ENCODE results near the gene AKR1C2. TPM values are rescaled to one million over a fixed set of nuclear protein-coding genes. Genes with fewer than 3 reads are reported as not detected.
A peak's percentile ranks its signal among the peaks of the same experiment; 100 is the strongest.

Gene AKR1C2
- total and polyA plus RNA-seq, 9 of the 15 experiments (the other 6 are each of a cell fraction or from before 2014, with no cell fraction given): 13.8 to 74.0 (median 30.5) TPM

DNA sequence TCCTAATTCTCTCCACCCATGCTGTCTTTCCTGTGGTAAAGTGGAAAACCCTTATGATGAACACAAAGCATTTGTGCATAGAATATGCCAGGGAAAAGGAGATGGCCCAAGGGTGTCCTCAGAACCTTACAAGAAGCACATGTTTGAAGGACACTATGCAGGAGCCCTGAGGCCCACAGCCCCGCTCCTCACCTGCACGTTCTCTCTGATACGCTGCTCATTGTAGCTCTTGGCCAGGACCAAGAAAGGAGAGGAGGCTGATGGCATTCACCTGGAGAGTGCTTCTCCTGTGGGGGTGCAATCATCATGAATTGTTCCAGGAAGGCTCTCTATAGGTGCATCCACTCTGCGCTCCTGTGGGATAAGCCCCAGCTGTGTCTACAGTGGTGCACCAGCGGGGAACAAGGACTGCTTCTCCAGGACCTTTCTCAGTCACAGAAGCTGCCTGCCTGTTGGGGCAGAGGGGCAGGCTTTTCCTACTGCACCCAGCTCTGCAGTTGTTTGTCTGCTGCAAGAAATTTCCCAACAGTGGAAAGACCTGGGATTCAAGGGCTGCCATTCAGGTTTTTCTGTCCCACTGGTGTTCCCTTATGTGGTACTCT is 19.9 kb downstream of the AKR1C2 start:
- POLR2A ChIA-PET: interaction anchor here (1.3 kb wide), 1 partner anchor 116 kb away, joined by 4 read pairs; no protein-coding TSS in a partner anchor
- ATAC-seq: no peak
- CTCF ChIA-PET (ENCODE audit: low intra/inter-chr PET ratio): no interaction called here

More for the DNA sequence above, 19.9 kb downstream of the AKR1C2 start:
- in situ Hi-C loops (cut with MboI): loop anchor here (5.0 kb wide), 2 partner anchors 136 to 299 kb away; no protein-coding TSS in a partner anchor
- Histone ChIP-seq H3K9me1 (ENCODE audit: control insufficient read depth, insufficient read depth, low read length) (no peaks in the 10 kb centered on the region), H3K36me3 (ENCODE audit: control insufficient read depth, insufficient read depth, low read length) (peaks cover 3% of the 10 kb centered on the region; the same call in 1 of the 3 replicates), H3K79me2 (ENCODE audit: control insufficient read depth, insufficient read depth, low read length) (no peaks in the 10 kb centered on the region), H3K27me3 (ENCODE audit: control insufficient read depth in 2 of 2, insufficient read depth in 2 of 2, low read length in 2 of 2) (no peaks in the 10 kb centered on the region), H3K27ac (ENCODE audit: extremely low read depth, low read depth, low read length) (no peak overlapping the region), H3K9ac (ENCODE audit: insufficient read depth in 1 of 2, low read depth in 2 of 2, low read length in 2 of 2) (no peak overlapping the region), H3K4me1 (replicated peaks in 1 of 2; ENCODE audit: control insufficient read depth in 2 of 2, insufficient read depth in 2 of 2, low read length in 2 of 2) (peaks cover 18 to 20% of the 10 kb centered on the region in 2 experiments; a peak in 4 of 5 replicates), H3K4me2 (ENCODE audit: insufficient read depth, low read length) (no peak overlapping the region), H3K9me3 (replicated peaks; ENCODE audit: control insufficient read depth, insufficient read depth, low read depth, low read length) (no peaks in the 10 kb centered on the region; the same call in 1 of the 2 replicates), H2AFZ (ENCODE audit: low read depth, low read length) (no peak overlapping the region), H3K4me3 (no peak overlapping the region), H4K20me1 (replicated peaks; ENCODE audit: control insufficient read depth, insufficient read depth, low read length) (no peaks in the 10 kb centered on the region)
- WGBS (ENCODE audit: insufficient coverage, low coverage, missing lambda C conversion rate): 92% methylated on average over 4 of the region's 5 CpGs
- DNase-seq (ENCODE audit: extremely low read depth in 1 of 4, low spot score in 3 of 4) (no peak), FAIRE-seq (no peak)
- BruUV-seq (replicated peaks): no TSS peak
- no peak for TF ChIP-seq NFIC (IDR thresholded peaks at IDR 0.05)
- TF ChIP-seq POLR2AphosphoS2 (IDR thresholded peaks at IDR 0.05; ENCODE audit: low read length): 0 out of 2 replicates have a peak, but pooled peaks have one; percentile 42
- peak; percentile 28; the same call in 1 of the 2 replicates for TF ChIP-seq L3MBTL2 (IDR thresholded peaks at IDR 0.05)
- TF ChIP-seq, protein P1, sequence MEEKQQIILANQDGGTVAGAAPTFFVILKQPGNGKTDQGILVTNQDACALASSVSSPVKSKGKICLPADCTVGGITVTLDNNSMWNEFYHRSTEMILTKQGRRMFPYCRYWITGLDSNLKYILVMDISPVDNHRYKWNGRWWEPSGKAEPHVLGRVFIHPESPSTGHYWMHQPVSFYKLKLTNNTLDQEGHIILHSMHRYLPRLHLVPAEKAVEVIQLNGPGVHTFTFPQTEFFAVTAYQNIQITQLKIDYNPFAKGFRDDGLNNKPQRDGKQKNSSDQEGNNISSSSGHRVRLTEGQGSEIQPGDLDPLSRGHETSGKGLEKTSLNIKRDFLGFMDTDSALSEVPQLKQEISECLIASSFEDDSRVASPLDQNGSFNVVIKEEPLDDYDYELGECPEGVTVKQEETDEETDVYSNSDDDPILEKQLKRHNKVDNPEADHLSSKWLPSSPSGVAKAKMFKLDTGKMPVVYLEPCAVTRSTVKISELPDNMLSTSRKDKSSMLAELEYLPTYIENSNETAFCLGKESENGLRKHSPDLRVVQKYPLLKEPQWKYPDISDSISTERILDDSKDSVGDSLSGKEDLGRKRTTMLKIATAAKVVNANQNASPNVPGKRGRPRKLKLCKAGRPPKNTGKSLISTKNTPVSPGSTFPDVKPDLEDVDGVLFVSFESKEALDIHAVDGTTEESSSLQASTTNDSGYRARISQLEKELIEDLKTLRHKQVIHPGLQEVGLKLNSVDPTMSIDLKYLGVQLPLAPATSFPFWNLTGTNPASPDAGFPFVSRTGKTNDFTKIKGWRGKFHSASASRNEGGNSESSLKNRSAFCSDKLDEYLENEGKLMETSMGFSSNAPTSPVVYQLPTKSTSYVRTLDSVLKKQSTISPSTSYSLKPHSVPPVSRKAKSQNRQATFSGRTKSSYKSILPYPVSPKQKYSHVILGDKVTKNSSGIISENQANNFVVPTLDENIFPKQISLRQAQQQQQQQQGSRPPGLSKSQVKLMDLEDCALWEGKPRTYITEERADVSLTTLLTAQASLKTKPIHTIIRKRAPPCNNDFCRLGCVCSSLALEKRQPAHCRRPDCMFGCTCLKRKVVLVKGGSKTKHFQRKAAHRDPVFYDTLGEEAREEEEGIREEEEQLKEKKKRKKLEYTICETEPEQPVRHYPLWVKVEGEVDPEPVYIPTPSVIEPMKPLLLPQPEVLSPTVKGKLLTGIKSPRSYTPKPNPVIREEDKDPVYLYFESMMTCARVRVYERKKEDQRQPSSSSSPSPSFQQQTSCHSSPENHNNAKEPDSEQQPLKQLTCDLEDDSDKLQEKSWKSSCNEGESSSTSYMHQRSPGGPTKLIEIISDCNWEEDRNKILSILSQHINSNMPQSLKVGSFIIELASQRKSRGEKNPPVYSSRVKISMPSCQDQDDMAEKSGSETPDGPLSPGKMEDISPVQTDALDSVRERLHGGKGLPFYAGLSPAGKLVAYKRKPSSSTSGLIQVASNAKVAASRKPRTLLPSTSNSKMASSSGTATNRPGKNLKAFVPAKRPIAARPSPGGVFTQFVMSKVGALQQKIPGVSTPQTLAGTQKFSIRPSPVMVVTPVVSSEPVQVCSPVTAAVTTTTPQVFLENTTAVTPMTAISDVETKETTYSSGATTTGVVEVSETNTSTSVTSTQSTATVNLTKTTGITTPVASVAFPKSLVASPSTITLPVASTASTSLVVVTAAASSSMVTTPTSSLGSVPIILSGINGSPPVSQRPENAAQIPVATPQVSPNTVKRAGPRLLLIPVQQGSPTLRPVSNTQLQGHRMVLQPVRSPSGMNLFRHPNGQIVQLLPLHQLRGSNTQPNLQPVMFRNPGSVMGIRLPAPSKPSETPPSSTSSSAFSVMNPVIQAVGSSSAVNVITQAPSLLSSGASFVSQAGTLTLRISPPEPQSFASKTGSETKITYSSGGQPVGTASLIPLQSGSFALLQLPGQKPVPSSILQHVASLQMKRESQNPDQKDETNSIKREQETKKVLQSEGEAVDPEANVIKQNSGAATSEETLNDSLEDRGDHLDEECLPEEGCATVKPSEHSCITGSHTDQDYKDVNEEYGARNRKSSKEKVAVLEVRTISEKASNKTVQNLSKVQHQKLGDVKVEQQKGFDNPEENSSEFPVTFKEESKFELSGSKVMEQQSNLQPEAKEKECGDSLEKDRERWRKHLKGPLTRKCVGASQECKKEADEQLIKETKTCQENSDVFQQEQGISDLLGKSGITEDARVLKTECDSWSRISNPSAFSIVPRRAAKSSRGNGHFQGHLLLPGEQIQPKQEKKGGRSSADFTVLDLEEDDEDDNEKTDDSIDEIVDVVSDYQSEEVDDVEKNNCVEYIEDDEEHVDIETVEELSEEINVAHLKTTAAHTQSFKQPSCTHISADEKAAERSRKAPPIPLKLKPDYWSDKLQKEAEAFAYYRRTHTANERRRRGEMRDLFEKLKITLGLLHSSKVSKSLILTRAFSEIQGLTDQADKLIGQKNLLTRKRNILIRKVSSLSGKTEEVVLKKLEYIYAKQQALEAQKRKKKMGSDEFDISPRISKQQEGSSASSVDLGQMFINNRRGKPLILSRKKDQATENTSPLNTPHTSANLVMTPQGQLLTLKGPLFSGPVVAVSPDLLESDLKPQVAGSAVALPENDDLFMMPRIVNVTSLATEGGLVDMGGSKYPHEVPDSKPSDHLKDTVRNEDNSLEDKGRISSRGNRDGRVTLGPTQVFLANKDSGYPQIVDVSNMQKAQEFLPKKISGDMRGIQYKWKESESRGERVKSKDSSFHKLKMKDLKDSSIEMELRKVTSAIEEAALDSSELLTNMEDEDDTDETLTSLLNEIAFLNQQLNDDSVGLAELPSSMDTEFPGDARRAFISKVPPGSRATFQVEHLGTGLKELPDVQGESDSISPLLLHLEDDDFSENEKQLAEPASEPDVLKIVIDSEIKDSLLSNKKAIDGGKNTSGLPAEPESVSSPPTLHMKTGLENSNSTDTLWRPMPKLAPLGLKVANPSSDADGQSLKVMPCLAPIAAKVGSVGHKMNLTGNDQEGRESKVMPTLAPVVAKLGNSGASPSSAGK (IDR thresholded peaks at IDR 0.05): peak; percentile 60
- no peak for TF ChIP-seq ZNF764 (CRISPR knock-in tag; IDR thresholded peaks at IDR 0.05; ENCODE audit: low read depth)
- TF ChIP-seq SRF (CRISPR knock-in tag; IDR thresholded peaks at IDR 0.05): no peak
- intact Hi-C loops (cut with micrococcal nuclease): loop anchor here (5.0 to 10.0 kb wide), 4 partner anchors 89 to 451 kb away; no protein-coding TSS in a partner anchor

Data from K562 (cell line).